Measurements from ENCODE around the gene DIAPH1. TPM values are rescaled to one million over a fixed set of nuclear protein-coding genes. Genes with fewer than 3 reads are reported as not detected.

DIAPH1 gene
- 31.2 and 37.5 TPM in 2 replicates for total RNA-seq (2014; rRNA removed; shearing (Covaris generic))

- DNase-seq: peak; percentile 97
- H3K4me3 ChIP-seq (ENCODE audit: insufficient read depth, low read depth, low read length): peak within 1 kb of the TSS; percentile 89
- H3K27me3 ChIP-seq (ENCODE audit: control insufficient read depth, insufficient read depth, low read length): no peaks in the 10 kb centered on the region
- peaks cover 10% of the 10 kb centered on the region for H3K36me3 ChIP-seq (replicated peaks; ENCODE audit: control insufficient read depth, insufficient read depth, low read length)
Measured at GRCh38 chr5:141618804-141619554, at the start of gene DIAPH1. TSS of gene DIAPH1 (minus strand) at chr5:141619000. CDS start at chr5:141618914, 86 bp downstream.

GRCh38 chr5:141665995-141666940 is 47.5 kb upstream of the DIAPH1 start:
- H3K27me3 ChIP-seq (ENCODE audit: control insufficient read depth, insufficient read depth, low read length): no peaks in the 10 kb centered on the region
- peaks cover 26% of the 10 kb centered on the region for H3K36me3 ChIP-seq (replicated peaks; ENCODE audit: control insufficient read depth, insufficient read depth, low read length)
- H3K4me3 ChIP-seq (ENCODE audit: insufficient read depth, low read depth, low read length): no peak overlapping the region
- peak; percentile 68 for DNase-seq

GRCh38 chr5:141664733-141665461 is 46.1 kb upstream of the DIAPH1 start:
- Histone ChIP-seq H3K36me3 (replicated peaks; ENCODE audit: control insufficient read depth, insufficient read depth, low read length) (peaks cover 25% of the 10 kb centered on the region), H3K4me3 (ENCODE audit: insufficient read depth, low read depth, low read length) (no peak overlapping the region), H3K27me3 (ENCODE audit: control insufficient read depth, insufficient read depth, low read length) (no peaks in the 10 kb centered on the region)
- DNase-seq: peak; percentile 95

- Histone ChIP-seq H3K27me3 (ENCODE audit: control insufficient read depth, insufficient read depth, low read length) (no peaks in the 10 kb centered on the region), H3K4me3 (ENCODE audit: insufficient read depth, low read depth, low read length) (no peak overlapping the region), H3K36me3 (replicated peaks; ENCODE audit: control insufficient read depth, insufficient read depth, low read length) (peaks cover 16% of the 10 kb centered on the region)
- DNase-seq: no peak
Measured at GRCh38 chr5:141663506-141663905, 44.7 kb upstream of the DIAPH1 start.

- DNase-seq: no peak
- Histone ChIP-seq H3K27me3 (ENCODE audit: control insufficient read depth, insufficient read depth, low read length) (no peaks in the 10 kb centered on the region), H3K36me3 (replicated peaks; ENCODE audit: control insufficient read depth, insufficient read depth, low read length) (peaks cover 21% of the 10 kb centered on the region), H3K4me3 (ENCODE audit: insufficient read depth, low read depth, low read length) (no peak overlapping the region)
Measured at GRCh38 chr5:141662028-141662427, 43.2 kb upstream of the DIAPH1 start.

- H3K4me3 ChIP-seq (ENCODE audit: insufficient read depth, low read depth, low read length): no peak overlapping the region
- H3K36me3 ChIP-seq (replicated peaks; ENCODE audit: control insufficient read depth, insufficient read depth, low read length): peaks cover 27% of the 10 kb centered on the region
- no peaks in the 10 kb centered on the region for H3K27me3 ChIP-seq (ENCODE audit: control insufficient read depth, insufficient read depth, low read length)
- DNase-seq: no peak
Measured at GRCh38 chr5:141657937-141658545, 39.2 kb upstream of the DIAPH1 start.

GRCh38 chr5:141657404-141657803 is 38.6 kb upstream of the DIAPH1 start:
- H3K4me3 ChIP-seq (ENCODE audit: insufficient read depth, low read depth, low read length): no peak overlapping the region
- H3K36me3 ChIP-seq (replicated peaks; ENCODE audit: control insufficient read depth, insufficient read depth, low read length): peaks cover 27% of the 10 kb centered on the region
- no peak for DNase-seq
- H3K27me3 ChIP-seq (ENCODE audit: control insufficient read depth, insufficient read depth, low read length): no peaks in the 10 kb centered on the region

GRCh38 chr5:141656396-141656795 is 37.6 kb upstream of the DIAPH1 start:
- H3K27me3 ChIP-seq (ENCODE audit: control insufficient read depth, insufficient read depth, low read length): no peaks in the 10 kb centered on the region
- no peak overlapping the region for H3K4me3 ChIP-seq (ENCODE audit: insufficient read depth, low read depth, low read length)
- DNase-seq: no peak
- peaks cover 24% of the 10 kb centered on the region for H3K36me3 ChIP-seq (replicated peaks; ENCODE audit: control insufficient read depth, insufficient read depth, low read length)

GRCh38 chr5:141655020-141655419 is 36.2 kb upstream of the DIAPH1 start:
- H3K27me3 ChIP-seq (ENCODE audit: control insufficient read depth, insufficient read depth, low read length): no peaks in the 10 kb centered on the region; the same call in 1 of the 2 replicates
- peaks cover 22% of the 10 kb centered on the region for H3K36me3 ChIP-seq (replicated peaks; ENCODE audit: control insufficient read depth, insufficient read depth, low read length)
- H3K4me3 ChIP-seq (ENCODE audit: insufficient read depth, low read depth, low read length): no peak overlapping the region
- DNase-seq: no peak

GRCh38 chr5:141654298-141654697 is 35.5 kb upstream of the DIAPH1 start:
- no peak overlapping the region for H3K4me3 ChIP-seq (ENCODE audit: insufficient read depth, low read depth, low read length)
- peaks cover 22% of the 10 kb centered on the region for H3K36me3 ChIP-seq (replicated peaks; ENCODE audit: control insufficient read depth, insufficient read depth, low read length)
- no peaks in the 10 kb centered on the region; the same call in 1 of the 2 replicates for H3K27me3 ChIP-seq (ENCODE audit: control insufficient read depth, insufficient read depth, low read length)
- DNase-seq: no peak

- peak; percentile 78 for DNase-seq
Measured at GRCh38 chr5:141651728-141652105, 32.9 kb upstream of the DIAPH1 start.

GRCh38 chr5:141650851-141651727 is 32.3 kb upstream of the DIAPH1 start, which contains the start of gene FCHSD1:
TSS of gene FCHSD1 (minus strand) at chr5:141651418. CDS start at chr5:141651368, 50 bp downstream.
- peaks cover 16% of the 10 kb centered on the region for H3K36me3 ChIP-seq (replicated peaks; ENCODE audit: control insufficient read depth, insufficient read depth, low read length)
- no peaks in the 10 kb centered on the region; the same call in 1 of the 2 replicates for H3K27me3 ChIP-seq (ENCODE audit: control insufficient read depth, insufficient read depth, low read length)
- DNase-seq: peak; percentile 100
- peak within 1 kb of the TSS; percentile 77 for H3K4me3 ChIP-seq (ENCODE audit: insufficient read depth, low read depth, low read length)

More at GRCh38 chr5:141651728-141652105, 32.9 kb upstream of the DIAPH1 start:
- peak overlapping the region; percentile 29 for H3K4me3 ChIP-seq (ENCODE audit: insufficient read depth, low read depth, low read length)
- no peaks in the 10 kb centered on the region; the same call in 1 of the 2 replicates for H3K27me3 ChIP-seq (ENCODE audit: control insufficient read depth, insufficient read depth, low read length)
- peaks cover 17% of the 10 kb centered on the region for H3K36me3 ChIP-seq (replicated peaks; ENCODE audit: control insufficient read depth, insufficient read depth, low read length)

GRCh38 chr5:141649972-141650371 is 31.2 kb upstream of the DIAPH1 start:
- no peak for DNase-seq
- H3K4me3 ChIP-seq (ENCODE audit: insufficient read depth, low read depth, low read length): no peak overlapping the region
- H3K27me3 ChIP-seq (ENCODE audit: control insufficient read depth, insufficient read depth, low read length): no peaks in the 10 kb centered on the region; the same call in 1 of the 2 replicates
- peaks cover 11% of the 10 kb centered on the region for H3K36me3 ChIP-seq (replicated peaks; ENCODE audit: control insufficient read depth, insufficient read depth, low read length)

All from H7 (cell line).